K562 (cell line): Measurements from ENCODE around the gene RPL22. TPM values are rescaled to one million over a fixed set of nuclear protein-coding genes. Genes with fewer than 3 reads are reported as not detected.

ENCODE experiments used
- ATAC-seq: fragments of 200-7000 bp; cut with Tn5 transposase; 3 replicates; pipeline ENCODE4 v1.9.1; 2020; ENCODE audit warnings: moderate library complexity
- BruUV-seq: library from RNA; stranded (reverse); fragments of 400-500 nt; replicated peaks from 2 replicates; lab custom pipeline; 2021; lab: Mats Ljungman, UMichigan
- CTCF ChIA-PET: fragments of 300-600 bp; formaldehyde crosslinking; extraction: SDS; loops from one replicate; lab custom pipeline; 2021; ENCODE audit warnings: low intra/inter-chr PET ratio; lab: Yijun Ruan, JAX
- POLR2A ChIA-PET: fragments of 300-600, 350-650 bp; sonication (Branson Sonifier 250); formaldehyde crosslinking; extraction: SDS; loops from one replicate; lab custom pipeline; 2021; ENCODE audit warnings: antibody characterized with exemption, inconsistent platforms; lab: Yijun Ruan, JAX
- DNase-seq, 4 experiments: peaks; one replicate each; pipeline versions ENCODE4 v3.0.0 to v3.0.0-alpha.2; 2011 to 2018; ENCODE audit warnings: low spot score in 3 of 4, mixed read lengths in 3 of 4; ENCODE audit errors: extremely low read depth in 1 of 4
- FAIRE-seq: peaks from 2 replicates; lab custom pipeline; 2011; peaks lifted over from hg19 to GRCh38; lab: Jason Lieb, UNC
- H2AFZ ChIP-seq: 2 replicates; pipeline ENCODE4 v1.6.0; 2011; ENCODE audit warnings: low read depth, low read length, control low read depth, inconsistent platforms
- H3K27ac ChIP-seq: fragments of 200-600 bp; 3 replicates; pipeline ENCODE4 v1.8.0; 2011; ENCODE audit warnings: low read depth, mild to moderate bottlenecking, control low read depth, inconsistent platforms, low read length, moderate library complexity, mixed read lengths; ENCODE audit errors: extremely low read depth
- H3K27me3 ChIP-seq, 2 experiments: fragments of 300-600 bp in 1 of 2; 2 replicates in 1 of 2; 3 replicates in 1 of 2; pipeline versions ENCODE4 v1.6.0 to v1.8.0; 2011; ENCODE audit warnings: inconsistent platforms in 2 of 2, low read length in 2 of 2, mild to moderate bottlenecking in 1 of 2, mixed read lengths in 1 of 2, moderate library complexity in 1 of 2; ENCODE audit not compliant: control insufficient read depth in 2 of 2, insufficient read depth in 2 of 2
- H3K36me3 ChIP-seq: fragments of 300-600 bp; 3 replicates; pipeline ENCODE4 v1.8.0; 2011; ENCODE audit warnings: mild to moderate bottlenecking, low read length, inconsistent platforms; ENCODE audit not compliant: control insufficient read depth, insufficient read depth
- H3K4me1 ChIP-seq, 2 experiments: fragments of 200-600 bp in 1 of 2; replicated peaks in 1 of 2; 2 replicates in 1 of 2; 3 replicates in 1 of 2; pipeline versions ENCODE4 v1.5.1 to v1.8.0; 2011; ENCODE audit warnings: inconsistent platforms in 2 of 2, low read length in 2 of 2, mild to moderate bottlenecking in 1 of 2, mixed read lengths in 1 of 2, moderate library complexity in 1 of 2; ENCODE audit not compliant: control insufficient read depth in 2 of 2, insufficient read depth in 2 of 2
- H3K4me2 ChIP-seq: 2 replicates; pipeline ENCODE4 v1.6.1; 2011; ENCODE audit warnings: low read length, control low read depth, inconsistent platforms, mixed read lengths; ENCODE audit not compliant: insufficient read depth
- H3K4me3 ChIP-seq: fragments of 200-600 bp; sonication (generic), shearing (Covaris generic); 2 replicates; pipeline ENCODE4 v1.5.1; 2016; ENCODE audit warnings: control low read depth, inconsistent platforms
- H3K79me2 ChIP-seq: fragments of 200-600 bp; 3 replicates; pipeline ENCODE4 v1.8.0; 2011; ENCODE audit warnings: low read length, inconsistent platforms; ENCODE audit not compliant: control insufficient read depth, insufficient read depth
- H3K9ac ChIP-seq, 2 experiments: 2 replicates each; pipeline versions ENCODE4 v1.6.0 to v1.6.1; 2011; ENCODE audit warnings: low read depth in 2 of 2, low read length in 2 of 2, control low read depth in 1 of 2, inconsistent platforms in 1 of 2, mild to moderate bottlenecking in 1 of 2, mixed read lengths in 1 of 2; ENCODE audit not compliant: insufficient read depth in 1 of 2
- H3K9me1 ChIP-seq: one replicate; pipeline ENCODE4 v1.6.0; 2011; ENCODE audit warnings: inconsistent platforms, mild to moderate bottlenecking, low read length, moderate library complexity; ENCODE audit not compliant: control insufficient read depth, insufficient read depth
- H3K9me3 ChIP-seq: replicated peaks from 2 replicates; pipeline ENCODE4 v1.5.1; 2011; ENCODE audit warnings: low read depth, low read length, inconsistent platforms; ENCODE audit not compliant: control insufficient read depth, insufficient read depth
- H4K20me1 ChIP-seq: replicated peaks from 2 replicates; pipeline ENCODE4 v1.6.1; 2011; ENCODE audit warnings: low read length, inconsistent platforms, mixed read lengths; ENCODE audit not compliant: control insufficient read depth, insufficient read depth
- ARNT ChIP-seq, 2 experiments: fragments of 450-650 bp; IDR thresholded peaks; 2 replicates each; pipeline ENCODE4 v1.6.1; 2016; ENCODE audit warnings: mild to moderate bottlenecking in 1 of 2
- LARP7 ChIP-seq: fragments of 450-650 bp; IDR thresholded peaks from 2 replicates; pipeline ENCODE4 v1.6.1; 2016
- SMAD3 ChIP-seq: fragments of 450-650 bp; formaldehyde crosslinking; conservative IDR thresholded peaks from 2 replicates; pipeline ENCODE4 v1.4.0; 2020; ENCODE audit warnings: mild to moderate bottlenecking
- ZNF785 ChIP-seq: fragments of 250-450 bp; sonication (Bioruptor Pico); IDR thresholded peaks from 2 replicates; pipeline ENCODE4 v1.4.0; 2020; ENCODE audit warnings: mild to moderate bottlenecking
- WGBS: fragments of 100-300 bp; shearing (Covaris generic); methylation state at CpG from one replicate; pipeline ENCODE4 v1.1.6; 2016; ENCODE audit warnings: low coverage, mixed read lengths; ENCODE audit not compliant: insufficient coverage; ENCODE audit errors: missing lambda C conversion rate; 5-methylcytosine and 5-hydroxymethylcytosine counted together
- in situ Hi-C: fragments of 300-500 bp; cut with MboI; formaldehyde crosslinking; loops from 4 replicates; pipeline ENCODE4 v1.15.0; 2018; ENCODE audit warnings: inconsistent platforms, mixed read lengths
- intact Hi-C: fragments of 100-400 bp; cut with micrococcal nuclease; formaldehyde crosslinking; loops from 2 replicates; pipeline ENCODE4 v1.14.2; 2022
- polyA plus RNA-seq, 8 experiments: library from polyadenylated mRNA; depleted of rRNA in 4 of 8; stranded (reverse) in 5 of 8; unstranded in 3 of 8; fragments of >200 nt; fragmentation: Nextera tagmentation in 2 of 8; fragmentation: Illumina TruSeq in 1 of 8; extraction: Ambion mirVana in 2 of 8; extraction: Trizol in 1 of 8; gene quantifications; 2 replicates each; pipeline versions ENCODE4 v1.2.1 to v1.2.3, GENCODE V29; 2011 to 2014; ENCODE audit warnings: inconsistent platforms in 1 of 8, missing spikeins in 1 of 8
- total RNA-seq, 7 experiments: library from RNA; depleted of rRNA in 6 of 7; stranded (reverse); fragments of >200 nt in 6 of 7; fragmentation: Illumina TruSeq in 2 of 7; extraction: Trizol in 2 of 7; gene quantifications; 2 replicates each; pipeline versions ENCODE4 v1.2.1 to v1.2.3, GENCODE V29; 2011 to 2021; ENCODE audit warnings: low replicate concordance in 1 of 7
- TF ChIP-seq, protein P1 (sequence below): sonication (generic); formaldehyde crosslinking; IDR thresholded peaks from 2 replicates; pipeline ENCODE4 v1.8.0; 2022; ENCODE audit warnings: mild to moderate bottlenecking, low read depth, missing genetic modification reagents
- TF ChIP-seq, protein P2 (sequence below): fragments of 250-450 bp; sonication (Bioruptor Pico); IDR thresholded peaks from 2 replicates; pipeline ENCODE4 v1.4.0; 2020; ENCODE audit warnings: mild to moderate bottlenecking, moderate library complexity
- TF ChIP-seq, protein P3 (sequence below): fragments of 450-650 bp; IDR thresholded peaks from 2 replicates; pipeline ENCODE4 v1.6.1; 2016; ENCODE audit warnings: low read depth
- TF ChIP-seq, protein P4 (sequence below): fragments of 450-650 bp; formaldehyde crosslinking; IDR thresholded peaks from 2 replicates; pipeline ENCODE4 v1.4.0; 2022; ENCODE audit warnings: missing genetic modification characterization

The RPL22 gene
- total and polyA plus RNA-seq, 9 of the 15 experiments (the other 6 are each of a cell fraction or from before 2014, with no cell fraction given): 467 to 1,165 (median 607) TPM

DNA sequence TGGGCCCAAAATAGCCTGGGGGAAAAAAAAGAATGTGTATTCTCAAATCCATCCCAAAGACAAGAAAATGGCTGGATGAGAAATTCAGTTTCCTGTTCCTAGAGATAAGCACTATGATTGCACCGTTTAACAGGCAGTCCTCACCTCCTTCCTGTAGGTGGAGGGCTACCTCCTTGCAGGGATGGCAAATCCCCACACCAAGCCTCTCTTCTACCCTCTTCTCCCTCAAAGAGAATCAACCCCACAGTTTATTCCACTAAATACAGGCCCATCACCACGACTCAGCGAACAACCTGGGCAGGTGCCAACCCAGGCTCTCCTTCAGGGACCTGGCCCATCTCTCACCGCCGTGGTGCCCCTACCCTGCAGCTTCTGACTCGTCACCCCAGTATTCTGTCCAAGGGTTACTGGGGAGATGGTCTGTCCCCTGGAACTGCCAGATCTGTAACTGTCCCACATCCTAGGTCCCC lies 15.8 kb downstream of the RPL22 start (continued):
- TF ChIP-seq SMAD3 (CRISPR knock-in tag): no peak

DNA sequence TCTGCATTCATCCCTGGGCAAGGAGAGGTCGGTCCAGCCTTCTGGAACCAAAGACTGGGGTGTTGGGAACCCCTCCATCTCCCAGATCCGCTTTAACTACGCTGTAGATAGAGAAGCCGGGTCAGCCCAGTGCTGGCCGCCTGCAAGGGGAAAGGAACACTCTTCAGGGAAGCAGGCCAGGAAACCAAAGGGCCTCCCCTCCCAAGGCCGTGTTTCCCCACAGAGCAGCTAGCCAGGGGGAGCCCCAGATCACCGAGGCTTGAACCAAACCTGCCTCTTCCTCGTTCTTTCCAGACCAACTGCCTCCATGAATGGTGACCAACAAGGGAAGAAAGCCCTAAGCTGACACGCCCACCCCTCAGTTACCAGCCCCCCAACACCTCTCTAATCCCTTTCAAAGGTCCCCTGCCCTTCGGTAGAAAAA lies 18.0 kb downstream of the RPL22 start:
- ChIA-PET CTCF (no interaction called here), POLR2A (interaction anchor here (0.6 to 1.0 kb wide), 2 partner anchors 14 to 48 kb away, joined by 3 read pairs; no protein-coding TSS in a partner anchor)
- peaks cover 46% of the 10 kb centered on the region for H4K20me1 ChIP-seq
- no peak overlapping the region for H2AFZ ChIP-seq
- BruUV-seq: no TSS peak
- 39% methylated on average over 10 of the region's 10 CpGs for WGBS
- no peaks in the 10 kb centered on the region for H3K9me3 ChIP-seq
- ATAC-seq (no peak), FAIRE-seq (no peak), DNase-seq (no peak)
- H3K4me2 ChIP-seq: no peak overlapping the region
- in situ Hi-C loops: no loop called here
- H3K27ac ChIP-seq: no peak overlapping the region
- H3K79me2 ChIP-seq: peaks cover 4% of the 10 kb centered on the region; the same call in 1 of the 3 replicates
- intact Hi-C loops: no loop called here
- peaks cover 20% of the 10 kb centered on the region for H3K36me3 ChIP-seq
- no peak overlapping the region for H3K4me3 ChIP-seq
- peak overlapping the region in 1 of 2 experiments; percentile 19; a peak in 1 of 4 replicates for H3K9ac ChIP-seq
- H3K9me1 ChIP-seq: peaks cover 5% of the 10 kb centered on the region
- peaks cover 3 to 14% of the 10 kb centered on the region in 2 experiments; a peak in 3 of 5 replicates for H3K4me1 ChIP-seq
- H3K27me3 ChIP-seq: peaks cover 0 to 7% of the 10 kb centered on the region in 2 experiments; a peak in 1 of 5 replicates
- TF ChIP-seq, protein P1, sequence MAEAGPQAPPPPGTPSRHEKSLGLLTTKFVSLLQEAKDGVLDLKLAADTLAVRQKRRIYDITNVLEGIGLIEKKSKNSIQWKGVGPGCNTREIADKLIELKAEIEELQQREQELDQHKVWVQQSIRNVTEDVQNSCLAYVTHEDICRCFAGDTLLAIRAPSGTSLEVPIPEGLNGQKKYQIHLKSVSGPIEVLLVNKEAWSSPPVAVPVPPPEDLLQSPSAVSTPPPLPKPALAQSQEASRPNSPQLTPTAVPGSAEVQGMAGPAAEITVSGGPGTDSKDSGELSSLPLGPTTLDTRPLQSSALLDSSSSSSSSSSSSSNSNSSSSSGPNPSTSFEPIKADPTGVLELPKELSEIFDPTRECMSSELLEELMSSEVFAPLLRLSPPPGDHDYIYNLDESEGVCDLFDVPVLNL (CRISPR knock-in tag): no peak
- TF ChIP-seq LARP7: no peak
- TF ChIP-seq, protein P2, sequence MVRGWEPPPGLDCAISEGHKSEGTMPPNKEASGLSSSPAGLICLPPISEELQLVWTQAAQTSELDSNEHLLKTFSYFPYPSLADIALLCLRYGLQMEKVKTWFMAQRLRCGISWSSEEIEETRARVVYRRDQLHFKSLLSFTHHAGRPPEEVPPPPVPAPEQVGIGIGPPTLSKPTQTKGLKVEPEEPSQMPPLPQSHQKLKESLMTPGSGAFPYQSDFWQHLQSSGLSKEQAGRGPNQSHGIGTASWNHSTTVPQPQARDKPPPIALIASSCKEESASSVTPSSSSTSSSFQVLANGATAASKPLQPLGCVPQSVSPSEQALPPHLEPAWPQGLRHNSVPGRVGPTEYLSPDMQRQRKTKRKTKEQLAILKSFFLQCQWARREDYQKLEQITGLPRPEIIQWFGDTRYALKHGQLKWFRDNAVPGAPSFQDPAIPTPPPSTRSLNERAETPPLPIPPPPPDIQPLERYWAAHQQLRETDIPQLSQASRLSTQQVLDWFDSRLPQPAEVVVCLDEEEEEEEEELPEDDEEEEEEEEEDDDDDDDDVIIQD (CRISPR knock-in tag): no peak
- TF ChIP-seq ARNT (IDR thresholded peaks at IDR 0.05): no peak
- TF ChIP-seq, protein P3, sequence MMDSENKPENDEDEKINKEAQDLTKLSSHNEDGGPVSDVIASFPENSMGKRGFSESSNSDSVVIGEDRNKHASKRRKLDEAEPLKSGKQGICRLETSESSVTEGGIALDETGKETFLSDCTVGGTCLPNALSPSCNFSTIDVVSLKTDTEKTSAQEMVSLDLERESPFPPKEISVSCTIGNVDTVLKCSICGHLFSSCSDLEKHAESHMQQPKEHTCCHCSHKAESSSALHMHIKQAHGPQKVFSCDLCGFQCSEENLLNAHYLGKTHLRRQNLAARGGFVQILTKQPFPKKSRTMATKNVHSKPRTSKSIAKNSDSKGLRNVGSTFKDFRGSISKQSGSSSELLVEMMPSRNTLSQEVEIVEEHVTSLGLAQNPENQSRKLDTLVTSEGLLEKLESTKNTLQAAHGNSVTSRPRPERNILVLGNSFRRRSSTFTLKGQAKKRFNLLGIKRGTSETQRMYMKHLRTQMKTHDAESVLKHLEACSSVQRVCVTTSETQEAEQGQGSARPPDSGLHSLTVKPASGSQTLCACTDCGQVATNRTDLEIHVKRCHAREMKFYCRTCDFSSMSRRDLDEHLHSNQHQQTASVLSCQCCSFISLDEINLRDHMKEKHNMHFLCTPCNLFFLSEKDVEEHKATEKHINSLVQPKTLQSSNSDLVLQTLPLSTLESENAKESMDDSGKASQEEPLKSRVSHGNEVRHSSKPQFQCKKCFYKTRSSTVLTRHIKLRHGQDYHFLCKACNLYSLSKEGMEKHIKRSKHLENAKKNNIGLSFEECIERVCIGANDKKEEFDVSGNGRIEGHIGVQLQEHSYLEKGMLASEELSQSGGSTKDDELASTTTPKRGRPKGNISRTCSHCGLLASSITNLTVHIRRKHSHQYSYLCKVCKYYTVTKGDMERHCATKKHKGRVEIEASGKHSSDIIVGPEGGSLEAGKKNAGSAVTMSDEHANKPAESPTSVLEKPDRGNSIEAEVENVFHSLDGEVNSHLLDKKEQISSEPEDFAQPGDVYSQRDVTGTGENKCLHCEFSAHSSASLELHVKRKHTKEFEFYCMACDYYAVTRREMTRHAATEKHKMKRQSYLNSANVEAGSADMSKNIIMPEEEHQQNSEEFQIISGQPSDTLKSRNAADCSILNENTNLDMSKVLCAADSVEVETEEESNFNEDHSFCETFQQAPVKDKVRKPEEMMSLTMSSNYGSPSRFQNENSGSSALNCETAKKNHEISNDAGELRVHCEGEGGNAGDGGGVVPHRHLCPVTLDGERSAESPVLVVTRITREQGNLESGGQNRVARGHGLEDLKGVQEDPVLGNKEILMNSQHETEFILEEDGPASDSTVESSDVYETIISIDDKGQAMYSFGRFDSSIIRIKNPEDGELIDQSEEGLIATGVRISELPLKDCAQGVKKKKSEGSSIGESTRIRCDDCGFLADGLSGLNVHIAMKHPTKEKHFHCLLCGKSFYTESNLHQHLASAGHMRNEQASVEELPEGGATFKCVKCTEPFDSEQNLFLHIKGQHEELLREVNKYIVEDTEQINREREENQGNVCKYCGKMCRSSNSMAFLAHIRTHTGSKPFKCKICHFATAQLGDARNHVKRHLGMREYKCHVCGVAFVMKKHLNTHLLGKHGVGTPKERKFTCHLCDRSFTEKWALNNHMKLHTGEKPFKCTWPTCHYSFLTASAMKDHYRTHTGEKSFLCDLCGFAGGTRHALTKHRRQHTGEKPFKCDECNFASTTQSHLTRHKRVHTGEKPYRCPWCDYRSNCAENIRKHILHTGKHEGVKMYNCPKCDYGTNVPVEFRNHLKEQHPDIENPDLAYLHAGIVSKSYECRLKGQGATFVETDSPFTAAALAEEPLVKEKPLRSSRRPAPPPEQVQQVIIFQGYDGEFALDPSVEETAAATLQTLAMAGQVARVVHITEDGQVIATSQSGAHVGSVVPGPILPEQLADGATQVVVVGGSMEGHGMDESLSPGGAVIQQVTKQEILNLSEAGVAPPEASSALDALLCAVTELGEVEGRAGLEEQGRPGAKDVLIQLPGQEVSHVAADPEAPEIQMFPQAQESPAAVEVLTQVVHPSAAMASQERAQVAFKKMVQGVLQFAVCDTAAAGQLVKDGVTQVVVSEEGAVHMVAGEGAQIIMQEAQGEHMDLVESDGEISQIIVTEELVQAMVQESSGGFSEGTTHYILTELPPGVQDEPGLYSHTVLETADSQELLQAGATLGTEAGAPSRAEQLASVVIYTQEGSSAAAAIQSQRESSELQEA: no peak
- no peak for TF ChIP-seq ZNF785 (CRISPR knock-in tag)
- TF ChIP-seq, protein P4, sequence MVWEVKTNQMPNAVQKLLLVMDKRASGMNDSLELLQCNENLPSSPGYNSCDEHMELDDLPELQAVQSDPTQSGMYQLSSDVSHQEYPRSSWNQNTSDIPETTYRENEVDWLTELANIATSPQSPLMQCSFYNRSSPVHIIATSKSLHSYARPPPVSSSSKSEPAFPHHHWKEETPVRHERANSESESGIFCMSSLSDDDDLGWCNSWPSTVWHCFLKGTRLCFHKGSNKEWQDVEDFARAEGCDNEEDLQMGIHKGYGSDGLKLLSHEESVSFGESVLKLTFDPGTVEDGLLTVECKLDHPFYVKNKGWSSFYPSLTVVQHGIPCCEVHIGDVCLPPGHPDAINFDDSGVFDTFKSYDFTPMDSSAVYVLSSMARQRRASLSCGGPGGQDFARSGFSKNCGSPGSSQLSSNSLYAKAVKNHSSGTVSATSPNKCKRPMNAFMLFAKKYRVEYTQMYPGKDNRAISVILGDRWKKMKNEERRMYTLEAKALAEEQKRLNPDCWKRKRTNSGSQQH (CRISPR knock-in tag): no peak
